H9 (cell line): Measurements from ENCODE around the gene TCEA2. TPM values are rescaled to one million over a fixed set of nuclear protein-coding genes. Genes with fewer than 3 reads are reported as not detected.

Experiments used
- DNase-seq: peaks from one replicate; pipeline ENCODE4 v3.0.0-alpha.2; 2017
- H2AFZ ChIP-seq: one replicate; pipeline ENCODE4 v1.6.1; 2013; ENCODE audit warnings: mild to moderate bottlenecking, low read length, control low read depth, moderate library complexity
- H2AK5ac ChIP-seq: 2 replicates; pipeline ENCODE4 v1.6.1; 2013; ENCODE audit warnings: low read length, control low read depth, mixed read lengths; ENCODE audit not compliant: insufficient read length
- H2BK120ac ChIP-seq: one replicate; pipeline ENCODE4 v1.6.1; 2013; ENCODE audit warnings: low read depth, mild to moderate bottlenecking, low read length, control low read depth, inconsistent platforms; ENCODE audit not compliant: poor library complexity, severe bottlenecking
- H2BK12ac ChIP-seq: 2 replicates; pipeline ENCODE4 v1.6.1; 2013; ENCODE audit warnings: low read length, control low read depth, mixed read lengths, low read depth; ENCODE audit not compliant: insufficient read length
- H2BK15ac ChIP-seq: 2 replicates; pipeline ENCODE4 v1.6.1; 2013; ENCODE audit warnings: low read depth, low read length, control low read depth
- H2BK20ac ChIP-seq: one replicate; pipeline ENCODE4 v1.6.1; 2013; ENCODE audit warnings: low read depth, mild to moderate bottlenecking, low read length, control low read depth, inconsistent platforms; ENCODE audit not compliant: poor library complexity, severe bottlenecking
- H2BK5ac ChIP-seq: 2 replicates; pipeline ENCODE4 v1.6.1; 2013; ENCODE audit warnings: low read length, control low read depth, mixed read lengths; ENCODE audit not compliant: insufficient read length
- H3K14ac ChIP-seq: 2 replicates; pipeline ENCODE4 v1.6.1; 2013; ENCODE audit warnings: low read length, control low read depth; ENCODE audit not compliant: insufficient read depth
- H3K18ac ChIP-seq: 2 replicates; pipeline ENCODE4 v1.6.1; 2013; ENCODE audit warnings: low read depth, mild to moderate bottlenecking, mixed read lengths, low read length, control low read depth; ENCODE audit not compliant: insufficient read length
- H3K23ac ChIP-seq: 2 replicates; pipeline ENCODE4 v1.6.1; 2013; ENCODE audit warnings: low read length, control low read depth, mixed read lengths, low read depth; ENCODE audit not compliant: insufficient read length
- H3K23me2 ChIP-seq: 2 replicates; pipeline ENCODE4 v1.6.1; 2013; ENCODE audit warnings: low read depth, mild to moderate bottlenecking, mixed read lengths, low read length, control low read depth; ENCODE audit not compliant: insufficient read length, poor library complexity, severe bottlenecking
- H3K27ac ChIP-seq: 2 replicates; pipeline ENCODE4 v1.5.1; 2013; ENCODE audit warnings: low read length, control low read depth, mixed read lengths, low read depth; ENCODE audit not compliant: insufficient read length
- H3K27me3 ChIP-seq: 2 replicates; pipeline ENCODE4 v1.6.1; 2013; ENCODE audit warnings: low read length, control low read depth, inconsistent platforms; ENCODE audit not compliant: insufficient read depth
- H3K4ac ChIP-seq: 2 replicates; pipeline ENCODE4 v1.6.1; 2013; ENCODE audit warnings: low read depth, mild to moderate bottlenecking, control low read depth, inconsistent platforms, low read length, moderate library complexity
- H3K4me1 ChIP-seq: 2 replicates; pipeline ENCODE4 v1.6.1; 2013; ENCODE audit warnings: low read length, control low read depth, inconsistent platforms; ENCODE audit not compliant: insufficient read depth
- H3K4me2 ChIP-seq: 2 replicates; pipeline ENCODE4 v1.6.1; 2013; ENCODE audit warnings: low read length, control low read depth, mixed read lengths; ENCODE audit not compliant: insufficient read length, insufficient read depth
- H3K56ac ChIP-seq: 2 replicates; pipeline ENCODE4 v1.6.1; 2013; ENCODE audit warnings: low read depth, mild to moderate bottlenecking, mixed read lengths, low read length, control low read depth; ENCODE audit not compliant: insufficient read length
- H3K79me1 ChIP-seq: 2 replicates; pipeline ENCODE4 v1.6.1; 2013; ENCODE audit warnings: low read depth, mild to moderate bottlenecking, moderate library complexity, low read length, control low read depth, inconsistent platforms; ENCODE audit not compliant: insufficient read depth, poor library complexity, severe bottlenecking
- H3K79me2 ChIP-seq: 2 replicates; pipeline ENCODE4 v1.6.1; 2013; ENCODE audit warnings: low read length, control low read depth, inconsistent platforms; ENCODE audit not compliant: insufficient read depth
- H3K9ac ChIP-seq: 2 replicates; pipeline ENCODE4 v1.6.1; 2013; ENCODE audit warnings: low read length, control low read depth, mixed read lengths; ENCODE audit not compliant: insufficient read length; ENCODE audit errors: extremely low read depth
- H3K9me3 ChIP-seq: one replicate; pipeline ENCODE4 v1.6.1; 2013; ENCODE audit warnings: low read depth, low read length, inconsistent platforms; ENCODE audit not compliant: control insufficient read depth
- H3T11ph ChIP-seq: one replicate; pipeline ENCODE4 v1.6.1; 2013; ENCODE audit warnings: mild to moderate bottlenecking, low read length, control low read depth, inconsistent platforms
- H4K20me1 ChIP-seq: one replicate; pipeline ENCODE4 v1.6.1; 2013; ENCODE audit not compliant: control insufficient read depth, insufficient read length, insufficient read depth
- H4K5ac ChIP-seq: 2 replicates; pipeline ENCODE4 v1.6.1; 2013; ENCODE audit warnings: low read depth, mild to moderate bottlenecking, mixed read lengths, low read length, control low read depth; ENCODE audit not compliant: insufficient read length
- H4K8ac ChIP-seq: replicated peaks from 2 replicates; pipeline ENCODE4 v1.6.1; 2013; ENCODE audit warnings: low read length, control low read depth, mixed read lengths, low read depth; ENCODE audit not compliant: insufficient read length
- H4K91ac ChIP-seq: 2 replicates; pipeline ENCODE4 v1.6.1; 2013; ENCODE audit warnings: low read depth, mild to moderate bottlenecking, moderate library complexity, mixed read lengths, low read length, control low read depth; ENCODE audit not compliant: insufficient read length
- H3K27ac Mint-ChIP-seq, 3 experiments: 2 replicates in 2 of 3; 3 replicates in 1 of 3; pipeline ENCODE4 v1.8.0; 2020 to 2021; ENCODE audit warnings: mixed read lengths in 3 of 3, mild to moderate bottlenecking in 1 of 3, moderate library complexity in 1 of 3
- H3K27me3 Mint-ChIP-seq: 2 replicates; pipeline ENCODE4 v1.8.0; 2021; ENCODE audit warnings: low read depth, mild to moderate bottlenecking, moderate library complexity, mixed read lengths
- H3K36me3 Mint-ChIP-seq, 3 experiments: 2 replicates in 2 of 3; 3 replicates in 1 of 3; pipeline ENCODE4 v1.8.0; 2020 to 2021; ENCODE audit warnings: low read depth in 3 of 3, mixed read lengths in 3 of 3; ENCODE audit not compliant: insufficient read depth in 1 of 3
- H3K4me1 Mint-ChIP-seq, 2 experiments: 2 replicates each; pipeline ENCODE4 v1.8.0; 2020; ENCODE audit warnings: mixed read lengths in 2 of 2
- H3K4me3 Mint-ChIP-seq, 2 experiments: 2 replicates in 1 of 2; 3 replicates in 1 of 2; pipeline ENCODE4 v1.8.0; 2020 to 2021; ENCODE audit warnings: mild to moderate bottlenecking in 2 of 2, mixed read lengths in 2 of 2, moderate library complexity in 1 of 2
- H3K9me3 Mint-ChIP-seq, 2 experiments: 2 replicates in 1 of 2; 3 replicates in 1 of 2; pipeline ENCODE4 v1.8.0; 2020; ENCODE audit warnings: mild to moderate bottlenecking in 2 of 2, mixed read lengths in 2 of 2, moderate library complexity in 1 of 2
- CTCF ChIP-seq: fragments of 200-600 bp; sonication (generic); conservative IDR thresholded peaks from 3 replicates; pipeline ENCODE4 v1.8.0; 2021; ENCODE audit warnings: antibody characterized with exemption, mild to moderate bottlenecking
- WGBS: extraction: QIAGEN DNeasy Blood & Tissue Kit; methylation state at CpG from one replicate; pipeline ENCODE4 v1.1.7; 2013; ENCODE audit warnings: missing lambda C conversion rate, low lambda C conversion rate, mixed read lengths; ENCODE audit not compliant: insufficient read length; ENCODE audit errors: extremely low coverage; 5-methylcytosine and 5-hydroxymethylcytosine counted together
- total RNA-seq: library from RNA; stranded (reverse); gene quantifications from 2 replicates; pipeline ENCODE4 v1.2.1, GENCODE V29; 2021

The TCEA2 gene
- total RNA-seq, 1 experiment from 2014 or later: 51.7 TPM

GRCh38 chr20:64093013-64093503, 30.1 kb downstream of the TCEA2 start:
- no peak for TF ChIP-seq CTCF
- Mint-ChIP-seq H3K27me3 (peaks cover 28% of the 10 kb centered on the region), H3K4me1 (peaks cover 6 to 11% of the 10 kb centered on the region in 2 experiments), H3K36me3 (peaks cover 2 to 5% (median 2%) of the 10 kb centered on the region in 3 experiments; a peak in 5 of 7 replicates), H3K4me3 (no peak overlapping the region), H3K27ac (no peak overlapping the region), H3K9me3 (peaks cover 5% of the 10 kb centered on the region in 2 experiments)
- Histone ChIP-seq H3K4me2 (no peak overlapping the region), H3K9ac (no peak overlapping the region), H3K18ac (no peak overlapping the region), H2BK120ac (no peak overlapping the region), H3T11ph (no peak overlapping the region), H3K14ac (no peak overlapping the region; the same call in 1 of the 2 replicates), H2BK15ac (no peak overlapping the region), H4K8ac (no peak overlapping the region), H3K9me3 (no peaks in the 10 kb centered on the region), H3K56ac (no peak overlapping the region), H3K4me1 (no peaks in the 10 kb centered on the region; the same call in 1 of the 2 replicates), H3K27ac (no peak overlapping the region), H3K23ac (no peak overlapping the region), H2AK5ac (no peak overlapping the region), H3K79me2 (no peaks in the 10 kb centered on the region), H2BK12ac (no peak overlapping the region), H2AFZ (no peak overlapping the region), H4K20me1 (no peaks in the 10 kb centered on the region), H3K23me2 (no peaks in the 10 kb centered on the region), H3K79me1 (no peaks in the 10 kb centered on the region), H2BK20ac (no peak overlapping the region), H4K91ac (no peak overlapping the region), H2BK5ac (no peak overlapping the region), H3K4ac (no peak overlapping the region), H3K27me3 (no peaks in the 10 kb centered on the region), H4K5ac (no peak overlapping the region)
- DNase-seq: peak; percentile 48
- WGBS: no CpG with 5 or more reads among the region's 9 CpGs
